Astrocyte of the spinal cord (primary cell): Measurements from ENCODE around the gene MDP1.
A peak's percentile ranks its signal among the peaks of the same experiment; 100 is the strongest.

Source experiments
- DNase-seq: peaks from one replicate; pipeline ENCODE4 v3.0.0; 2011; ENCODE audit warnings: low read depth, low spot score
- H3K4me3 ChIP-seq: 2 replicates; pipeline ENCODE4 v1.5.1; 2011; ENCODE audit warnings: low read depth, mild to moderate bottlenecking, low read length, moderate library complexity
- in situ Hi-C: cut with HindIII; loops from 2 replicates; pipeline ENCODE4 v1.10.0; 2017; ENCODE audit warnings: low sequenced_read_pairs
- TF ChIP-seq, protein P1 (sequence below): IDR thresholded peaks from 2 replicates; pipeline ENCODE4 v1.5.1; 2012; ENCODE audit warnings: low read depth, mild to moderate bottlenecking, low read length, inconsistent platforms

The MDP1 gene

DNA sequence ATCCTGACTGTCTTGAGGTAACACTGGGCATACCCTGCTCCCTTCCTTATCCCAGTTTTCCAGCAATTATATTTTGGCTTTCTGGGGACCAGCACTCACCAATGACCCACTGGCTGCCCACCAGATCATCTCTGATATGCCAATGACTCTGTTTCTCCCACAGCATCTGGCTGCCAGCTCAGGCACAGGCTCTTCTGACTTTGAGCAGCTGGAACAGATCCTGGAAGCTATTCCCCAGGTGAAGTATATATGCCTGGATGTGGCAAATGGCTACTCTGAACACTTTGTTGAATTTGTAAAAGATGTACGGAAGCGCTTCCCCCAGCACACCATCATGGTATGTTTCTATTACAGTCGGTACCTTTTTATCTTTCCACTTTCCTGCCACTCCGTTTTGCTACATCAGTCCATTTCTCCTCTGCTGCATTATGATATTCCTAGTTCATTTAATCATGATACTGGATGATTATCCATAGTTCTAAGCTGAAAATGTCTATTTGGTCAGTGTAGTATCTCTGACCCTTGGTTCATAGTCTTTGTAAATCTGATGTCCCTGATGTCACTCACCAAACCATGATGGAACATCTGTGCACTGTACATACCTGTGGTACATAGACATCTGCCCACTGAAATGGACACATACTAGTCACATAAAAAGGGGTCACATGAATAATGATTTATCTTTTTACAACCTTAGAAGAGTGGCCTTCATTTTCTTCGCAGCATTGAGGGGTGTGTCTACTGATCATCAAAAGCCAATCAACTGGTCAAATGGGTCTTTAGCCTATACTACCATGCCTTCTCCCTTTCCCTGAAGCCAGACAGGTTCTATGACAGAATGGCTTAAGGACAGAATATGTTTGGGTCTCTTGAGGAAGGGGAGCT lies 20.2 kb upstream of the MDP1 start:
- no peak overlapping the region for H3K4me3 ChIP-seq
- in situ Hi-C loops: no loop called here
- TF ChIP-seq, protein P1, sequence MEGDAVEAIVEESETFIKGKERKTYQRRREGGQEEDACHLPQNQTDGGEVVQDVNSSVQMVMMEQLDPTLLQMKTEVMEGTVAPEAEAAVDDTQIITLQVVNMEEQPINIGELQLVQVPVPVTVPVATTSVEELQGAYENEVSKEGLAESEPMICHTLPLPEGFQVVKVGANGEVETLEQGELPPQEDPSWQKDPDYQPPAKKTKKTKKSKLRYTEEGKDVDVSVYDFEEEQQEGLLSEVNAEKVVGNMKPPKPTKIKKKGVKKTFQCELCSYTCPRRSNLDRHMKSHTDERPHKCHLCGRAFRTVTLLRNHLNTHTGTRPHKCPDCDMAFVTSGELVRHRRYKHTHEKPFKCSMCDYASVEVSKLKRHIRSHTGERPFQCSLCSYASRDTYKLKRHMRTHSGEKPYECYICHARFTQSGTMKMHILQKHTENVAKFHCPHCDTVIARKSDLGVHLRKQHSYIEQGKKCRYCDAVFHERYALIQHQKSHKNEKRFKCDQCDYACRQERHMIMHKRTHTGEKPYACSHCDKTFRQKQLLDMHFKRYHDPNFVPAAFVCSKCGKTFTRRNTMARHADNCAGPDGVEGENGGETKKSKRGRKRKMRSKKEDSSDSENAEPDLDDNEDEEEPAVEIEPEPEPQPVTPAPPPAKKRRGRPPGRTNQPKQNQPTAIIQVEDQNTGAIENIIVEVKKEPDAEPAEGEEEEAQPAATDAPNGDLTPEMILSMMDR: no peak
- no peak for DNase-seq

DNA sequence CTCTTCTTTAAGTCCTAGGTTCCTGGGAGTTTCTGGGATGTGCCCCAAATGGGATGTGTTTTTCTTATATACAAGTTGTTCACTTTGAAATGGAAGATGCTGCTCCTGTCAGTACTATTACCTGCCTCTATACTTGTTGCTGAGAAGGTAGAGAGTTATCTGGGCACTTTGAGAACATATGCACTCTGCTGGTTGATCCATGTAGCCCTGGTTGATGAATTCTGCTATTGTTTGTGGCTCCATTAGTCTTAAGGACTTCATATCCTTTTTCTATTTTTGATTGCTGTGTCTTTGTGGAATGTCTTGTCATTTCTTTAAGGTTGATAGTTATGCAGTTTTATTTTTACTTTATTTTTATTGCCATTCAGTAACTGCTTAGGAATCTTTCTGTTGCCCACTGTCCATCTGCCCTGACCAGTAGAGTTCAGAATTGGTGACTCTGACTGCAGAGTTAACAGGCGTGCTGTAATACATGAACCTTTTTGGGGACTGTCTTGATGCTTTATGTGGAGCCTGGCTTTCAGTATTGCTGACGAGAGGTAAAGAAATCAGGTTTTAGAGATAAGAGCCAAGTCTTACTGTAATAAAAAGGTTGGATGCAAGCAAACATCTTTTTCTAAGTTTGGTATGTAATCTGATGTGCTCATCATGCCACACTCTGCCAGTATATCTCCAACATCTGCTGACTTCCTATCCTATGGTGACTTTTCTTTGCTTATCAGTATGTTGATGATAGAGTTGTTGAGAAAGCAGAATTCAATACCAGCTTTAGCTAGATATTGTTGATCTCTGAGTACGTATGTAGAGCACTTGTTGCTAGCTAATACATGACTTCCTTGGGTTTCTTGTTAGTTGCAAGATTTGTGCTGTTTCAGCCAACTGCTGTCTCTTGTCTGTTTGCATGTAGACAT lies 18.5 kb upstream of the MDP1 start:
- DNase-seq: no peak
- no peak overlapping the region for H3K4me3 ChIP-seq
- TF ChIP-seq, protein P1: no peak
- in situ Hi-C loops: no loop called here

DNA sequence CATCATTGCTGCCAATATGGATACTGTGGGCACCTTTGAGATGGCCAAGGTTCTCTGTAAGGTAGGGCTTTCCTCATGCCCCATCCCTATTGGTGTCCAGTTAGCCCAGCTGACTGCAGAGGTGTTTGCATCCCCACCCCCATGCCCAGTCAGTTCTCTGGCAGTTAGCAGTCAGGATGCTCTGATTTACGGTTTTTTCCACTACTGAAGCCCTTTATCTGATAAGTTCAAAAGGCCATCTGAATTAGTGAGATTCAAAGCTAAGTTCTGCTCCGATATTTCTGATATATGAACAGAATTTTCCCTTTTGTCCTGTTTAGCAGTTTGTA lies 17.6 kb upstream of the MDP1 start:
- TF ChIP-seq, protein P1: no peak
- H3K4me3 ChIP-seq: peak overlapping the region; percentile 81
- no peak for DNase-seq
- in situ Hi-C loops: no loop called here

DNA sequence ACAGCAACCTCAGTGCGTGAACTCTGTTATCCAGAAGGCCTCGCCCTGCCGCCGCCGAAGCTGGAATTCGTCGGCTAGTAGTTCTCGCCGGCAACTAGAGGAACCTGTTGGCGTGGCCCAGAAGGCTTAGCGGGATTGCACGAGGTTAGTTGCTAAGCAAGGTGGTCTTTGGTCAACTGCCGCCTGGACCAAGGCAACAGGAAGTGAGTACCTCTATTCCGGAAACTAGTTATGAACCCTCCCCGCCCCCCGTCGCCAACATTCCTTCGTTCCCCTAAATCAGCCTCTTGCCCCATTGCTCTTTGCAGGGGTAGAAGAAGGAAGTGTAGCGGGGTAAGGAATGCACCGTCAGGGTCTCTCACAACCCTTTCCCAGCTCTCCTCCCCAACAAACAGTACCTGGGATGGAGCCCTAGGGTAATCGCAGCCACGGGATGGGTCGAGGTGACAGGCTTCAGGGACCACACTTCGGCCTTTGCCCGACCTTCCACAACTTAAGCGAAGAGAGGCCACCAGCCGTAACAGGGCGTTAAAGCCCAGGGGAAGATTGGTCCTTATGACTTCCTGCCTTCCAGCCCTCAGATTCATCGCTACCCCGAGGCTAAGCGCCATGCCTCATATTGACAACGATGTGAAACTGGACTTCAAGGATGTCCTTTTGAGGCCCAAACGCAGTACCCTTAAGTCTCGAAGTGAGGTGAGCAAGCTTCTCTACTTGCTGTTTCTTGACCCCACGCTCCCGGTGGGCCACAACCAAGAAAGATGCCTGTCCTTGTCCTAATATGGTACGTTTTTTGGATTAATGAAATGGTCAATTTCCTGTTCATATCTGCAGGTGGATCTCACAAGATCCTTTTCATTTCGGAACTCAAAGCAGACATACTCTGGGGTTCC lies 17.0 kb upstream of the MDP1 start, which contains the start of gene GMPR2:
GMPR2 (plus strand) TSS at position 285 of the 893 bp plus-strand sequence; CDS start at position 610, 325 bp downstream.
- TF ChIP-seq, protein P1: no peak
- in situ Hi-C loops: no loop called here
- DNase-seq: no peak

DNA sequence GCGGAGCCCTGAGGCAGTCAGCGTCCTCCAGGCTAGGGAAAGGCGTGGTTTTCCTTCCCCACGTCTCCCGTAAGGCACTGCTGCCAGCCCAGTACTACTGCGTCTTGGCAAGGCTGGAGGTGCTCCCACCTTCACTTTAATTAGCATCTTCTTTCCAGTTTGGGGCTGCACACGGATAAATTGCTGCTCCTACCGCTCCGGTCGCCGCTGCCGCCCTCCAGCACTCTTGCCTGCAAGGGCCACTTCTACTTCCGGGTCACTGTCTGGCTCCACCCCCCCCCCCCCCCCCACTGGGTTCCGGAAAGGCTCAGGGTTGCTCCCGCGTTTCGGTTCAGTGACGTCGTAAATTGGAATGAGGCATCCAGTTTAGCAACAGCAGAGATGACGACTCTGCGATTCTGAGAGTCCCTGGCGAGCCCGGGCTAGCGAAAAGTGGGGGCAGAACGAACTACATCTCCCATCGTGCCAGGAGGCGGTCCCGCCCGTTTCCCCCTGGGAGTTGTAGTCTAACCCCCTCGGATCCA lies 16.3 kb upstream of the MDP1 start, which contains the start of gene NEDD8:
NEDD8 (minus strand) TSS at position 247 of the 524 bp plus-strand sequence; CDS start at position 147, 100 bp downstream.
- DNase-seq: peak; percentile 97
- in situ Hi-C loops: no loop called here
- H3K4me3 ChIP-seq: peak within 1 kb of the TSS; percentile 81
- TF ChIP-seq, protein P1: no peak

More for the DNA sequence above, 17.0 kb upstream of the MDP1 start, which contains the start of gene GMPR2:
- peak within 1 kb of the TSS; percentile 81 for H3K4me3 ChIP-seq
